Adrenal gland (tissue), 12 donors: ENCODE results near the gene MYCBP. TPM values are rescaled to one million over a fixed set of nuclear protein-coding genes. Genes with fewer than 3 reads are reported as not detected.
A peak's percentile ranks its signal among the peaks of the same experiment; 100 is the strongest.

Source experiments
- DNase-seq, 7 donors: peaks; one replicate each; pipeline ENCODE4 v3.0.0-alpha.2; 2019 to 2020
- H3K27ac ChIP-seq, 5 donors: fragments of 200-600 bp; sonication (generic) in 4 of 5; 1 replicate in 3 of 5; 2 replicates in 2 of 5; pipeline versions ENCODE4 v1.5.1 to v1.8.0; 2016 to 2020; ENCODE audit warnings: mild to moderate bottlenecking in 1 of 5
- H3K27me3 ChIP-seq: fragments of 200-600 bp; 2 replicates; pipeline ENCODE4 v1.8.0; 2021
- H3K36me3 ChIP-seq, 2 donors: fragments of 200-600 bp; replicated peaks in 1 of 2; 1 replicate in 1 of 2; 2 replicates in 1 of 2; pipeline versions ENCODE4 v1.5.1 to v1.8.0; 2018 to 2022
- H3K4me1 ChIP-seq, 2 donors: fragments of 200-600 bp; replicated peaks in 1 of 2; 1 replicate in 1 of 2; 2 replicates in 1 of 2; pipeline versions ENCODE4 v1.5.1 to v1.8.0; 2018 to 2021
- H3K4me3 ChIP-seq, 4 donors: fragments of 200-600 bp; sonication (generic) in 3 of 4; one replicate each; pipeline ENCODE4 v1.5.1; 2016 to 2018
- H3K9me3 ChIP-seq, 3 donors: fragments of 200-600 bp; sonication (generic) in 1 of 3; replicated peaks in 1 of 3; 1 replicate in 2 of 3; 2 replicates in 1 of 3; pipeline versions ENCODE4 v1.5.1 to v1.8.0; 2016 to 2021
- CTCF ChIP-seq, 6 experiments: fragments of 450-650 bp in 4 of 6; fragments of 200-600 bp in 2 of 6; sonication (generic) in 1 of 6; IDR thresholded peaks; 1 replicate in 5 of 6; 2 replicates in 1 of 6; pipeline versions ENCODE4 v1.5.1 to v1.8.0; 2016 to 2021; ENCODE audit warnings: antibody characterized with exemption in 6 of 6, mild to moderate bottlenecking in 2 of 6, moderate library complexity in 1 of 6
- POLR2A ChIP-seq, 2 donors: fragments of 450-650 bp; IDR thresholded peaks; one replicate each; pipeline ENCODE4 v1.6.1; 2017; ENCODE audit warnings: antibody characterized with exemption in 2 of 2, mild to moderate bottlenecking in 2 of 2, moderate library complexity in 1 of 2
- WGBS, 4 donors: extraction: QIAGEN DNeasy Blood & Tissue Kit in 2 of 4; methylation state at CpG; one replicate each; pipeline versions ENCODE4 v1.1.5 to v1.1.7; 2013 to 2017; 5-methylcytosine and 5-hydroxymethylcytosine counted together
- intact Hi-C, 2 donors: fragments of 100-400 bp; cut with DNase I; formaldehyde crosslinking; loops; one replicate each; pipeline versions ENCODE4 v1.14.1 to v1.15.0; 2022 to 2023
- polyA plus RNA-seq, 3 donors: library from polyadenylated mRNA; stranded (reverse); fragments of 200-250 nt in 2 of 3; fragments of 350-450 nt in 1 of 3; fragmentation: Illumina TruSeq in 1 of 3; extraction: RNeasy Lipid Tissue Mini Kit (QIAGEN cat#74804) in 1 of 3; gene quantifications; one replicate each; pipeline ENCODE4 v1.2.3, GENCODE V29; 2013 to 2014
- total RNA-seq, 9 donors: library from RNA; depleted of rRNA in 4 of 9; stranded (reverse); fragments of >200 nt in 4 of 9; fragments of 120-200 nt in 1 of 9; fragmentation: NEBNext Ultra II Directional in 1 of 9; extraction: Animal tissue kit (Norgen Biotek cat#: 25700) in 1 of 9; gene quantifications; one replicate each; pipeline versions ENCODE4 v1.1.0 to v1.2.4, GENCODE V29; 2013 to 2023
- donor health status: healthy with polysubstance abuse.
- donor health status: Bipolar disorder and iron deficiency.
- donor health status: DM: yes; HTN: yes; CAD: no.
- donor health status: DM: no; HTN: no; CAD: no.
- donor health status: DM: no; HTN: no; CAD: no.
- donor health status: DM: yes; HTN: yes; CAD: no.

Gene MYCBP
- total and polyA plus RNA-seq, 12 donors = 5.5 to 97.3 (median 18.4) TPM

DNA sequence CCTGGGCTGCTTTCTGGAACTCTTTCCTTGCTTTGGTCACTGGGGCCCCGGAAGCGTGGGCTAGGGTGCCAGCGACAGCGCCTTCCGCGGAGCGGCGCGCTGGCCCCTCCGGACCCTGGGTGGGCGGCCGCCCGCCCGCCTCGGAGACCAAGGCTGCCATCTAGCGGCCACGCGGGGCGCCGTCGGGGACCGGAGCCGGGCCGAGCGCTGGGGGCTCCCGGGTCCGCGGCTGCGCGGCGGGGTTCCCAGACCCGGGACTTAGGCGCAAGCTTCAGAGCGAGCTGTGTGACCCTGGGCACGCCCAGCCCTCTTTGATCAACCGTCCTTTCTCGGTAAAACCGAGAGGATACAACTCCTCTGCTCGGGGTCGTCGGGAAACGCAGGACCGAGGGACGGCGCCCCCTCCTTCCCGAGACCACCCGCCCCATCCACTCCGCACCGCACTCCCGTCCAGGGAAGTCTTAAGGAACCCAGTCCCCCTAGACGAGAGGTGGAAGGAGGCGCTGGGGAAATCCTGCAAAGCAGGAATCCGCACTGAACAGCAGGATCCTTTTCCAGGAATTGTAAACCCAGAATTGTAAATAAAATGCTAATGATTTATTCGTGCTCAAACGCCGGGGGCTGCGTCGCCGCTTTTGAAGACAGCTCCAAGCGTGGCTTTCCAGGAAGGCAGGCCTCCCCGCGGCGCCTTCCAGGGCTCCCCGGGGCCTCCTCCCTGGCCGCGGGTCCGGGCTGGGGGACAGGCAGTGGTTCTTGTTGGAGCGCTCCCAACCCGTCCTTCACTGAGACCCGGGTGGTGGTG is 54.8 kb downstream of the MYCBP start:
- DNase-seq = peak in 3 of 7 donors; percentile 18 to 29 (median 27)
- WGBS, 4 donors = 1 to 2% (median 2%) methylated on average over 26 to 70 of the region's 70 CpGs
- TF ChIP-seq CTCF (IDR thresholded peaks at IDR 0.05) (peak in 4 of 6 experiments; percentile 24 to 75 (median 54)), POLR2A (IDR thresholded peaks at IDR 0.05) (no peak)
- Histone ChIP-seq H3K4me3 (peak overlapping the region in 1 of 4 donors; percentile 46), H3K27ac (no peak overlapping the region), H3K36me3 (no peaks in the 10 kb centered on the region), H3K4me1 (peaks cover 0 to 11% of the 10 kb centered on the region in 2 donors), H3K9me3 (no peaks in the 10 kb centered on the region), H3K27me3 (peaks cover 59% of the 10 kb centered on the region)
- intact Hi-C loops = no loop called here

GRCh38 chr1:38817267-38818174 is 55.6 kb downstream of the MYCBP start:
- Histone ChIP-seq H3K4me3 (peak overlapping the region in 1 of 4 donors; percentile 46), H3K4me1 (peaks cover 0 to 11% of the 10 kb centered on the region in 2 donors), H3K27me3 (peaks cover 66% of the 10 kb centered on the region), H3K36me3 (no peaks in the 10 kb centered on the region), H3K9me3 (no peaks in the 10 kb centered on the region), H3K27ac (no peak overlapping the region)
- no peak for TF ChIP-seq CTCF (IDR thresholded peaks at IDR 0.05)
- TF ChIP-seq POLR2A (IDR thresholded peaks at IDR 0.05) = no peak
- WGBS, 4 donors = 34 to 77% (median 46%) methylated on average over 9 to 45 of the region's 45 CpGs
- DNase-seq = no peak
- intact Hi-C loops = no loop called here

GRCh38 chr1:38815903-38816627 is 57.1 kb downstream of the MYCBP start:
- Histone ChIP-seq H3K4me1 (peaks cover 0 to 11% of the 10 kb centered on the region in 2 donors), H3K36me3 (no peaks in the 10 kb centered on the region), H3K27me3 (peaks cover 67% of the 10 kb centered on the region)

More at GRCh38 chr1:38815903-38816627, 57.1 kb downstream of the MYCBP start:
- H3K4me3 ChIP-seq = no peak overlapping the region
- TF ChIP-seq POLR2A (IDR thresholded peaks at IDR 0.05) = no peak
- TF ChIP-seq CTCF (IDR thresholded peaks at IDR 0.05) = no peak
- 16 to 27% (median 23%) methylated on average over 15 to 36 of the region's 36 CpGs for WGBS, 4 donors
- H3K9me3 ChIP-seq = no peaks in the 10 kb centered on the region
- DNase-seq = no peak
- intact Hi-C loops = no loop called here
- no peak overlapping the region for H3K27ac ChIP-seq
